Left ventricle myocardium inferior (tissue), 1 donor: ENCODE data around the gene SDK1. TPM values are rescaled to one million over a fixed set of nuclear protein-coding genes. Genes with fewer than 3 reads are reported as not detected.

ENCODE experiments used
- DNase-seq: peaks from one replicate; pipeline ENCODE4 v3.0.0-alpha.2; 2020
- H3K27ac ChIP-seq: fragments of 200-600 bp; replicated peaks from 2 replicates; pipeline ENCODE4 v1.8.0; 2021
- H3K27me3 ChIP-seq: fragments of 200-600 bp; 2 replicates; pipeline ENCODE4 v1.8.0; 2021; ENCODE audit warnings: low read depth
- H3K36me3 ChIP-seq: fragments of 200-600 bp; 2 replicates; pipeline ENCODE4 v1.8.0; 2021
- H3K4me1 ChIP-seq: fragments of 200-600 bp; 2 replicates; pipeline ENCODE4 v1.8.0; 2021
- H3K4me3 ChIP-seq: fragments of 200-600 bp; 2 replicates; pipeline ENCODE4 v1.8.0; 2021; ENCODE audit warnings: mild to moderate bottlenecking, moderate library complexity
- H3K9me3 ChIP-seq: fragments of 200-600 bp; replicated peaks from 2 replicates; pipeline ENCODE4 v1.8.0; 2021
- intact Hi-C: fragments of 100-400 bp; cut with micrococcal nuclease; formaldehyde crosslinking; loops from one replicate; pipeline ENCODE4 v1.11.0; 2022
- total RNA-seq: library from RNA; stranded (reverse); fragmentation: NEBNext Ultra II Directional; extraction: Animal tissue kit (Norgen Biotek cat#: 25700); gene quantifications from one replicate; pipeline ENCODE4 v1.2.1, GENCODE V29; 2021
- TF ChIP-seq, protein P1 (sequence below): fragments of 200-600 bp; IDR thresholded peaks from 2 replicates; pipeline ENCODE4 v1.8.0; 2021; ENCODE audit warnings: antibody characterized with exemption, mild to moderate bottlenecking, borderline replicate concordance
- donor health status: DM: no; HTN: yes; CAD: no; lungs with severe emphysema.

The SDK1 gene
- total RNA-seq, 1 donor from 2014 or later, result 1.3 TPM

DNA sequence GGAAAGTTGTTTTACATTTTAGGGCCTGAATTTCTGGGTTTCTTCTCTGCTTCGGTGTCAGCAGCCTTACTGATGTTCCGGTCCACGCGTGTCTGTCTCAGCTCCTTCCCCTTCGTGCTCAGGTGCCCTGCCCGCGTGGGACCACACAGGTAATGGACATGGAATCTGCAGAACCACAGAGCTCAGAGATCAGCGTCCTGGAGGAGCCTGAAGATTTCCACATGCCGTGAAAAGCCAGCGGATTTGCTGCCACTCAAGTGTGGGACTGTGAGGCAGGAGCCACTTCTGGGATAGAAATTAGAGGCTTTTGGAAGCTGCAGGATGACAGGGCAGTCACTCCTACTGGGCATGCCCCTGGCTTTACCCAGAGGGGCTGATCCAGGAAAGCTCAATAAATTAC lies 714.9 kb downstream of the SDK1 start:
- Histone ChIP-seq H3K4me1 (no peaks in the 10 kb centered on the region), H3K36me3 (no peaks in the 10 kb centered on the region), H3K9me3 (peaks cover 18% of the 10 kb centered on the region), H3K27ac (no peak overlapping the region), H3K4me3 (no peak overlapping the region), H3K27me3 (no peaks in the 10 kb centered on the region)
- intact Hi-C loops, result no loop called here
- DNase-seq, result no peak
- TF ChIP-seq, protein P1, sequence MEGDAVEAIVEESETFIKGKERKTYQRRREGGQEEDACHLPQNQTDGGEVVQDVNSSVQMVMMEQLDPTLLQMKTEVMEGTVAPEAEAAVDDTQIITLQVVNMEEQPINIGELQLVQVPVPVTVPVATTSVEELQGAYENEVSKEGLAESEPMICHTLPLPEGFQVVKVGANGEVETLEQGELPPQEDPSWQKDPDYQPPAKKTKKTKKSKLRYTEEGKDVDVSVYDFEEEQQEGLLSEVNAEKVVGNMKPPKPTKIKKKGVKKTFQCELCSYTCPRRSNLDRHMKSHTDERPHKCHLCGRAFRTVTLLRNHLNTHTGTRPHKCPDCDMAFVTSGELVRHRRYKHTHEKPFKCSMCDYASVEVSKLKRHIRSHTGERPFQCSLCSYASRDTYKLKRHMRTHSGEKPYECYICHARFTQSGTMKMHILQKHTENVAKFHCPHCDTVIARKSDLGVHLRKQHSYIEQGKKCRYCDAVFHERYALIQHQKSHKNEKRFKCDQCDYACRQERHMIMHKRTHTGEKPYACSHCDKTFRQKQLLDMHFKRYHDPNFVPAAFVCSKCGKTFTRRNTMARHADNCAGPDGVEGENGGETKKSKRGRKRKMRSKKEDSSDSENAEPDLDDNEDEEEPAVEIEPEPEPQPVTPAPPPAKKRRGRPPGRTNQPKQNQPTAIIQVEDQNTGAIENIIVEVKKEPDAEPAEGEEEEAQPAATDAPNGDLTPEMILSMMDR, result no peak

GRCh38 chr7:4017081-4017480 lies 716.0 kb downstream of the SDK1 start:
- no peaks in the 10 kb centered on the region for H3K36me3 ChIP-seq
- no peak overlapping the region for H3K4me3 ChIP-seq
- H3K27ac ChIP-seq, result no peak overlapping the region
- no peaks in the 10 kb centered on the region for H3K4me1 ChIP-seq
- intact Hi-C loops, result no loop called here
- TF ChIP-seq, protein P1, result no peak
- H3K9me3 ChIP-seq, result peaks cover 18% of the 10 kb centered on the region
- no peak for DNase-seq
- H3K27me3 ChIP-seq, result no peaks in the 10 kb centered on the region

GRCh38 chr7:4017785-4018184 lies 716.7 kb downstream of the SDK1 start:
- TF ChIP-seq, protein P1, result no peak
- Histone ChIP-seq H3K27ac (no peak overlapping the region), H3K4me3 (no peak overlapping the region), H3K36me3 (no peaks in the 10 kb centered on the region), H3K27me3 (no peaks in the 10 kb centered on the region), H3K4me1 (no peaks in the 10 kb centered on the region), H3K9me3 (peaks cover 18% of the 10 kb centered on the region)
- intact Hi-C loops, result no loop called here
- DNase-seq, result no peak

GRCh38 chr7:4018601-4019316 lies 717.7 kb downstream of the SDK1 start:
- intact Hi-C loops, result no loop called here
- no peaks in the 10 kb centered on the region for H3K36me3 ChIP-seq
- no peak overlapping the region for H3K4me3 ChIP-seq

DNA sequence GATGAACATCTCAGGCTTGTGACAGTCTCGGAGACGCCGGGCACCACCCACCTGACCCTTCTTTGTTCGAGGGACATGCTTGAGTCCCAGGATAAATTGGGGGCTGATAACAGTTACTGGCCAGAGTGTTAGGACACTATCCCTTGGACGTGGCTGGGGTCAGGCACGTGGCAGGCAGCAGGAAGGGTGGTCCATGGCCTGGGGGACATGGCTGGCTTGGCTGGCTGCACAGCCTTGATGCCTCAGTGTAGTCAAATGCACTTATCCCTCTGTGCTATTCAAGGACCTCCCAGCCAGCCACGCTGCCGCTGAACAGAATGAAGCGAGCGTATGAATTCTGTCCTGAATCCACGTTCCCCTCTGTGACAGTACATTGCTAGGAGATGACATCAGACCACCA lies 719.0 kb downstream of the SDK1 start:
- no peak overlapping the region for H3K4me3 ChIP-seq
- DNase-seq, result no peak
- no peaks in the 10 kb centered on the region for H3K27me3 ChIP-seq
- no peaks in the 10 kb centered on the region for H3K4me1 ChIP-seq
- peaks cover 18% of the 10 kb centered on the region for H3K9me3 ChIP-seq
- TF ChIP-seq, protein P1, result no peak
- H3K36me3 ChIP-seq, result no peaks in the 10 kb centered on the region
- intact Hi-C loops, result no loop called here
- no peak overlapping the region for H3K27ac ChIP-seq

More at GRCh38 chr7:4018601-4019316, 717.7 kb downstream of the SDK1 start:
- TF ChIP-seq, protein P1, result no peak
- peaks cover 18% of the 10 kb centered on the region for H3K9me3 ChIP-seq
- H3K27ac ChIP-seq, result no peak overlapping the region
- no peak for DNase-seq
- H3K27me3 ChIP-seq, result no peaks in the 10 kb centered on the region
- H3K4me1 ChIP-seq, result no peaks in the 10 kb centered on the region
